Naive thymus-derived CD8-positive, alpha-beta T cell (primary cell): ENCODE results near the gene NTSR2. TPM values are rescaled to one million over a fixed set of nuclear protein-coding genes. Genes with fewer than 3 reads are reported as not detected.
"Not testable (repeated sequence)": the region's sequence is repeated elsewhere in the genome, so short reads cannot be mapped to it uniquely, and the experiment has no call there.

ENCODE experiments used
- ATAC-seq, 2 donors: fragments of 150-1000 bp; cut with Tn5 transposase in 1 of 2; sonication (Bioruptor Pico), chemical (Tn5 transposase) in 1 of 2; 1 replicate in 1 of 2; 2 replicates in 1 of 2; pipeline ENCODE4 v1.10.0; 2021; ENCODE audit warnings: mild to moderate bottlenecking in 2 of 2, moderate library complexity in 2 of 2
- POLR2A ChIA-PET: fragments of 350-600 bp; sonication (Branson Sonifier 250); formaldehyde crosslinking; loops from one replicate; lab custom pipeline; 2021; ENCODE audit warnings: antibody characterized with exemption; lab: Charles Lee
- DNase-seq, 10 donors: peaks; one replicate each; pipeline versions ENCODE4 v3.0.0 to v3.0.0-alpha.2; 2020 to 2022
- H3K27ac Mint-ChIP-seq, 10 donors: one replicate each; pipeline ENCODE4 v1.8.0; 2020 to 2022; ENCODE audit warnings: mild to moderate bottlenecking in 10 of 10, mixed read lengths in 10 of 10, moderate library complexity in 4 of 10, inconsistent platforms in 1 of 10
- H3K27me3 Mint-ChIP-seq, 5 donors: one replicate each; pipeline ENCODE4 v1.8.0; 2021 to 2022; ENCODE audit warnings: mixed read lengths in 5 of 5
- H3K36me3 Mint-ChIP-seq, 3 donors: one replicate each; pipeline ENCODE4 v1.8.0; 2020 to 2022; ENCODE audit warnings: mixed read lengths in 3 of 3, mild to moderate bottlenecking in 2 of 3, inconsistent platforms in 1 of 3
- H3K4me1 Mint-ChIP-seq, 4 donors: one replicate each; pipeline ENCODE4 v1.8.0; 2021 to 2022; ENCODE audit warnings: mixed read lengths in 4 of 4
- H3K4me3 Mint-ChIP-seq, 10 donors: one replicate each; pipeline ENCODE4 v1.8.0; 2020 to 2022; ENCODE audit warnings: mild to moderate bottlenecking in 10 of 10, mixed read lengths in 10 of 10, moderate library complexity in 6 of 10, inconsistent platforms in 1 of 10
- H3K9me3 Mint-ChIP-seq, 9 donors: one replicate each; pipeline ENCODE4 v1.8.0; 2020 to 2022; ENCODE audit warnings: mixed read lengths in 9 of 9, mild to moderate bottlenecking in 3 of 9, inconsistent platforms in 1 of 9, moderate library complexity in 1 of 9
- polyA plus RNA-seq, 3 donors: library from polyadenylated mRNA; unstranded; fragments of 300-500 nt; fragmentation: Illumina TruSeq; gene quantifications; one replicate each; pipeline ENCODE4 v1.2.3, GENCODE V29; 2021
- total RNA-seq, 8 experiments: library from RNA in 2 of 8; stranded (reverse) in 2 of 8; gene quantifications; one replicate each; pipeline ENCODE4 v1.2.3 and lab custom pipeline; 2021 to 2026

NTSR2 gene
- total and polyA plus RNA-seq, 5 experiments from 2014 or later: not detected

- DNase-seq (no peak), ATAC-seq (no peak)
- H3K4me1 Mint-ChIP-seq: peaks cover 0 to 7% (median 3%) of the 10 kb centered on the region in 4 donors
- peaks cover 0 to 8% (median 0%) of the 10 kb centered on the region in 9 donors for H3K9me3 Mint-ChIP-seq
- H3K36me3 Mint-ChIP-seq: peaks cover 0 to 6% (median 4%) of the 10 kb centered on the region in 3 donors
- POLR2A ChIA-PET: no interaction called here
- H3K27ac Mint-ChIP-seq: no peak overlapping the region
- peaks cover 23 to 70% (median 45%) of the 10 kb centered on the region in 5 donors for H3K27me3 Mint-ChIP-seq
- H3K4me3 Mint-ChIP-seq: no peak overlapping the region
These were observed 2.4 kb upstream of the NTSR2 start for GRCh38 chr2:11672407-11672806.

- peaks cover 0 to 7% (median 3%) of the 10 kb centered on the region in 4 donors for H3K4me1 Mint-ChIP-seq
- DNase-seq (no peak), ATAC-seq (no peak)
- peaks cover 0 to 7% (median 4%) of the 10 kb centered on the region in 9 donors for H3K9me3 Mint-ChIP-seq
- peaks cover 13 to 51% (median 34%) of the 10 kb centered on the region in 5 donors for H3K27me3 Mint-ChIP-seq
- POLR2A ChIA-PET: no interaction called here
- no peak overlapping the region for H3K4me3 Mint-ChIP-seq
- H3K27ac Mint-ChIP-seq: no peak overlapping the region
- peaks cover 0 to 8% (median 4%) of the 10 kb centered on the region in 3 donors for H3K36me3 Mint-ChIP-seq
These were observed 1.9 kb downstream of the NTSR2 start for GRCh38 chr2:11667866-11668637.

- no peak for ATAC-seq
- peaks cover 0 to 14% (median 4%) of the 10 kb centered on the region in 3 donors for H3K36me3 Mint-ChIP-seq
- no peak overlapping the region for H3K4me3 Mint-ChIP-seq
- H3K27me3 Mint-ChIP-seq: peaks cover 12 to 49% (median 34%) of the 10 kb centered on the region in 5 donors
- POLR2A ChIA-PET: no interaction called here
- peaks cover 0 to 7% (median under 1%) of the 10 kb centered on the region in 4 donors for H3K4me1 Mint-ChIP-seq
- DNase-seq: no peak
- no peak overlapping the region for H3K27ac Mint-ChIP-seq
- H3K9me3 Mint-ChIP-seq: peaks cover 0 to 16% (median 8%) of the 10 kb centered on the region in 9 donors
These were observed 2.8 kb downstream of the NTSR2 start for GRCh38 chr2:11667194-11667593.

DNA sequence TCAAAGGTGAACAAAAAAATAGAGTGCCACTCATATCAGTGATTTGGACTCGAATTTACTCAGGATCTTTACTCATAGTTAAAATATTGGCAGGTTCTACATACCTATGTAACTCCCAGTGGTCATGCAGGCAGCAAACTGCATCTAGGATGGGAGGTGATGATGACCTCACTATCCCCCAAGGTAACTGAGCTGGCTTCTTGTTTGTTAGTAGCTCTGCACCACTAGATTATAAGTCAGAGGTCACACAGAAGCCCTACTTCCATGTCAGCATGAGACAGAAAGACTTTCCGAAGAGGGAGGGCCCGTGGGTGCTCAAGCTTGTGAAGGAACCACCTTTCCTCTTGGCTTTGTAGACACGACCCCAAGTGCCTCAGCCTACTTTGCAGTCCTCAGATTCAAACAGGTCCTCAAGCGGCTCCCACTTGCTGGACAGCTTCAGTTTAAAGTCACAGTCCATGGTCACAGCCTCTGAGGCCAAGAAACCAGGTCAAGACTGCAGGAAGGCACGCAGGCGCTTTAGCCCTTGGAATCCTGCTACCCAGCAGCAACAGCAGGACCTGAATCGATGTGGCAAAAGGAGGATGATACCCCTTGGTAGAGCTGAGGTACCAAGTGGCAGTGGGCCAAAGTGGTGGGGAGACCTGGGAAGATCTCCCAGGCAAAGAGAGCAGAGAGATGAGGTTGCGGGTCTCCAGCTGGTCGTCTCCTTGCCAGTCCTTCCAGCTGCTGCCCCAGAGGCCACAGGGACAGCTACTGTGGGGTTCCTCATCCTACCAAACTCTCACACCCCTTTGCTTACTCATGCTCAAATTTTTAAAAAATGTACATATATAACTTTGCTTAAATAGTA lies 4.3 kb downstream of the NTSR2 start:
- Mint-ChIP-seq H3K27me3 (peaks cover 11 to 57% (median 38%) of the 10 kb centered on the region in 5 donors), H3K9me3 (peaks cover 0 to 22% (median 12%) of the 10 kb centered on the region in 9 donors), H3K4me3 (no peak overlapping the region), H3K4me1 (peaks cover 0 to 7% (median under 1%) of the 10 kb centered on the region in 4 donors), H3K27ac (no peak overlapping the region), H3K36me3 (peaks cover 2 to 18% (median 6%) of the 10 kb centered on the region in 3 donors)
- ATAC-seq (no peak), DNase-seq (no peak)
- POLR2A ChIA-PET: no interaction called here

- H3K27me3 Mint-ChIP-seq: peaks cover 9 to 51% (median 32%) of the 10 kb centered on the region in 5 donors
These were observed 5.0 kb downstream of the NTSR2 start for GRCh38 chr2:11665028-11665427.

GRCh38 chr2:11663427-11663826 lies 6.6 kb downstream of the NTSR2 start:
- peaks cover 0 to 22% (median 11%) of the 10 kb centered on the region in 9 donors for H3K9me3 Mint-ChIP-seq

More at GRCh38 chr2:11665028-11665427, 5.0 kb downstream of the NTSR2 start:
- no peak for DNase-seq
- Mint-ChIP-seq H3K4me1 (peaks cover 0 to 3% (median 0%) of the 10 kb centered on the region in 4 donors), H3K36me3 (peaks cover 2 to 12% (median 2%) of the 10 kb centered on the region in 3 donors), H3K4me3 (no peak overlapping the region), H3K9me3 (peaks cover 0 to 22% (median 11%) of the 10 kb centered on the region in 9 donors), H3K27ac (no peak overlapping the region)
- POLR2A ChIA-PET: no interaction called here
- ATAC-seq: no peak

GRCh38 chr2:11662882-11663281 lies 7.1 kb downstream of the NTSR2 start:
- Mint-ChIP-seq H3K4me3 (no peak overlapping the region), H3K4me1 (no peaks in the 10 kb centered on the region)

More at GRCh38 chr2:11663427-11663826, 6.6 kb downstream of the NTSR2 start:
- no peak overlapping the region for H3K27ac Mint-ChIP-seq
- no peak overlapping the region for H3K4me3 Mint-ChIP-seq
- H3K27me3 Mint-ChIP-seq: peaks cover 6 to 55% (median 37%) of the 10 kb centered on the region in 5 donors
- POLR2A ChIA-PET: no interaction called here
- H3K36me3 Mint-ChIP-seq: peaks cover 2 to 11% (median 2%) of the 10 kb centered on the region in 3 donors
- no peaks in the 10 kb centered on the region for H3K4me1 Mint-ChIP-seq
- DNase-seq: no peak
- no peak for ATAC-seq

DNA sequence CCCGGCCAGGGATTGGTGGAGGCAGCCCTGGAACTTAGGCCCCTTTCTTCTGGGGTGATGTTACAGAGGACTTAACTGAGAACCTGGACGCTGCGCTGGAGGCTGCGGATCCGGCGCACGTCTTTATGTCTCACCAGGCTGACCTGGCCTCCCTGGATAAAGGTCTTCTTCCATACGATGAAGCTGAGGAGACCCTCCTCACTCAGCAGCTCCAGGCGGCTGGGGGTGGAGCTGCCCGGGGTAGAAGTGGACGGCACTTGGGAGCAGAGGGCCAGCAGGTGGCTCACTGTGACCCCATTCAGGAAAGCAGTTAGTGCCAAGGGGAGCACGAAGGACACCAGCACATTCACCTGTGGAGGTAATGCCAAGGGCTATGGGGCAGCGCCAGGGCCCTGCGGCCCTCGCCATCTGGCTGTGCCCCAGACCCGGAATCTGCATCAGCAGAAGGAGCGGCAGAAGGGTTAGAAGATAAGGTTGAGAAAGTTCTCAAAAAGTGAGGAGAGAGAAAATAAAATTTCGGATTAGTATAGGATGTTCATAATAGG lies 8.0 kb downstream of the NTSR2 start:
- Mint-ChIP-seq H3K4me3 (no peak overlapping the region), H3K9me3 (peaks cover 0 to 22% (median 11%) of the 10 kb centered on the region in 9 donors), H3K27me3 (peaks cover 5 to 56% (median 31%) of the 10 kb centered on the region in 5 donors), H3K36me3 (peaks cover 2 to 11% (median 2%) of the 10 kb centered on the region in 3 donors), H3K4me1 (no peaks in the 10 kb centered on the region), H3K27ac (peak overlapping the region in 1 of 10 donors; percentile 88)
- no peak for ATAC-seq
- no peak for DNase-seq
- POLR2A ChIA-PET: no interaction called here

More at GRCh38 chr2:11662882-11663281, 7.1 kb downstream of the NTSR2 start:
- H3K27ac Mint-ChIP-seq: no peak overlapping the region
- POLR2A ChIA-PET: interaction anchor here (0.6 kb wide), 1 partner anchor 1063 kb away, joined by 3 read pairs; no protein-coding TSS in a partner anchor
- H3K36me3 Mint-ChIP-seq: peaks cover 2 to 11% (median 2%) of the 10 kb centered on the region in 3 donors
- no peak for DNase-seq
- ATAC-seq: no peak
- peaks cover 0 to 22% (median 11%) of the 10 kb centered on the region in 9 donors for H3K9me3 Mint-ChIP-seq
- peaks cover 3 to 55% (median 35%) of the 10 kb centered on the region in 5 donors for H3K27me3 Mint-ChIP-seq

- POLR2A ChIA-PET, H3K4me3 Mint-ChIP-seq, DNase-seq, H3K4me1 Mint-ChIP-seq, ATAC-seq: not testable (repeated sequence)
- Mint-ChIP-seq H3K27ac (peak overlapping the region in 1 of 10 donors; percentile 35), H3K36me3 (peaks cover 2 to 11% (median 2%) of the 10 kb centered on the region in 3 donors), H3K9me3 (peaks cover 0 to 22% (median 11%) of the 10 kb centered on the region in 9 donors), H3K27me3 (peaks cover 5 to 63% (median 26%) of the 10 kb centered on the region in 5 donors)
These were observed 9.6 kb downstream of the NTSR2 start for GRCh38 chr2:11660396-11660795.

- H3K27me3 Mint-ChIP-seq: peaks cover 5 to 63% (median 26%) of the 10 kb centered on the region in 5 donors
- peaks cover 0 to 22% (median 11%) of the 10 kb centered on the region in 9 donors for H3K9me3 Mint-ChIP-seq
These were observed 10.1 kb downstream of the NTSR2 start for GRCh38 chr2:11659851-11660250.

GRCh38 chr2:11659115-11659475 lies 10.9 kb downstream of the NTSR2 start:
- ATAC-seq (no peak), DNase-seq (no peak)
- POLR2A ChIA-PET: no interaction called here
- Mint-ChIP-seq H3K4me1 (peaks cover 0 to 1% (median 0%) of the 10 kb centered on the region in 4 donors), H3K36me3 (peaks cover 2 to 11% (median 2%) of the 10 kb centered on the region in 3 donors), H3K4me3 (no peak overlapping the region), H3K27me3 (peaks cover 5 to 63% (median 26%) of the 10 kb centered on the region in 5 donors), H3K27ac (no peak overlapping the region), H3K9me3 (peaks cover 0 to 22% (median 11%) of the 10 kb centered on the region in 9 donors)

More at GRCh38 chr2:11659851-11660250, 10.1 kb downstream of the NTSR2 start:
- DNase-seq: no peak
- ATAC-seq: no peak
- Mint-ChIP-seq H3K4me1 (peaks cover 0 to 1% (median 0%) of the 10 kb centered on the region in 4 donors), H3K27ac (no peak overlapping the region), H3K4me3 (no peak overlapping the region), H3K36me3 (peaks cover 2 to 11% (median 2%) of the 10 kb centered on the region in 3 donors)
- POLR2A ChIA-PET: no interaction called here
